Type B pancreatic cell (in vitro differentiated cells): ENCODE measurements around the gene LCE5A. TPM values are rescaled to one million over a fixed set of nuclear protein-coding genes. Genes with fewer than 3 reads are reported as not detected.

ENCODE experiments used
- DNase-seq: peaks from one replicate; pipeline ENCODE4 v3.0.0; 2021; ENCODE audit warnings: mixed read lengths; ENCODE audit not compliant: unreplicated experiment; ENCODE audit errors: extremely low spot score
- H3K27ac Mint-ChIP-seq: 2 replicates; pipeline ENCODE4 v1.8.0; 2021; ENCODE audit warnings: mild to moderate bottlenecking, mixed read lengths
- H3K27me3 Mint-ChIP-seq: 2 replicates; pipeline ENCODE4 v1.8.0; 2021; ENCODE audit warnings: mixed read lengths
- H3K36me3 Mint-ChIP-seq: 2 replicates; pipeline ENCODE4 v1.8.0; 2021; ENCODE audit warnings: mixed read lengths
- H3K4me1 Mint-ChIP-seq: one replicate; pipeline ENCODE4 v1.8.0; 2021; ENCODE audit warnings: mixed read lengths; ENCODE audit not compliant: unreplicated experiment
- H3K4me3 Mint-ChIP-seq: 2 replicates; pipeline ENCODE4 v1.8.0; 2021; ENCODE audit warnings: mild to moderate bottlenecking, mixed read lengths
- H3K9me3 Mint-ChIP-seq: 2 replicates; pipeline ENCODE4 v1.8.0; 2021; ENCODE audit warnings: mixed read lengths
- CTCF ChIP-seq: fragments of 200-600 bp; sonication (generic); conservative IDR thresholded peaks from 2 replicates; pipeline ENCODE4 v1.5.0; 2021; ENCODE audit warnings: antibody characterized with exemption, mild to moderate bottlenecking
- total RNA-seq: library from RNA; stranded (reverse); gene quantifications from 2 replicates; pipeline ENCODE4 v1.2.1, GENCODE V29; 2021; ENCODE audit warnings: low replicate concordance

The LCE5A gene
- total RNA-seq, 1 donor from 2014 or later, result not detected

DNA sequence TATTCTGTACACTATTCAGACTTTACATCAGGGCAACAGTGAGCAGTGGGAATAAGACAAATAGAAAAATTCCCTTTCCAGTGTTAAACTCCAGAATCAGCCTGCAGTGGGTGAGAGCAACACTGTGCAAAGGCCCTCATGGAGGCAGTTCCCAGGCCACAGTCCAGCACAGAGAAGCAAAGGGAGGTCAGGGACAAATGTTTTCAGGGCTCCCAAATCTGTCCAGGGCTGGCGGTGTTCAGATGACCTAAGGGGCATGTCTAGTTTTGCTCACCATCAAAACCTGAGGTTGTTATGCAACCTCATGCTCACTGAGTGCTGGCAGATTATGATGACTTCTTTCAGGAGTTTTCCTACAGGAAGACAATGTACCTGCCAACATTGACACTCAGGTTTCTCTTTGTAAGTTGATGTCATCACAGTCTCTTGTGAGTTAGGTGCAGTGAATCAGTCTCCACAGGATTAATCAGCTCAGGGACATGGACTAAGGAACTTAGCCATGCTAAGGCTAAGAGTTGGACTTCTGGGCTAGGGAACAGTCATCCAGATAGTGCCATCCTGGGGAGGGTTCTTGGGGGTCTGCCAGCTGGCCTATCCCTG, 3.6 kb upstream of the LCE5A start:
- H3K4me3 Mint-ChIP-seq, result no peak overlapping the region
- H3K4me1 Mint-ChIP-seq, result no peaks in the 10 kb centered on the region
- no peak for DNase-seq
- H3K27ac Mint-ChIP-seq, result no peak overlapping the region
- H3K27me3 Mint-ChIP-seq, result no peaks in the 10 kb centered on the region
- H3K36me3 Mint-ChIP-seq, result no peaks in the 10 kb centered on the region
- no peak for TF ChIP-seq CTCF
- H3K9me3 Mint-ChIP-seq, result no peaks in the 10 kb centered on the region

DNA sequence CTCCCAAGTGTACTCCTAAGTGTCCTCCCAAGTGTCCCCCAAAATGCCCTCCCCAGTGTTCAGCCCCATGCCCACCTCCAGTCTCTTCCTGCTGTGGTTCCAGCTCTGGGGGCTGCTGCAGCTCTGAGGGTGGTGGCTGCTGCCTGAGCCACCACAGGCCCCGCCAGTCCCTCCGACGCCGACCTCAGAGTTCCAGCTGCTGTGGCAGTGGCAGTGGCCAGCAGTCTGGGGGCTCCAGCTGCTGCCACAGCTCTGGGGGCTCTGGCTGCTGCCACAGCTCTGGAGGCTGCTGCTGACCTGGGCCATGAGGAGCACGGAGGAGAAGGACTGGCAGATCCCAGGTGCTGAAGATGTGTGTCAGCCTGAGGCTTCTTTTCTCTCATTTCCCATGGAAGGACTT, 993 bp downstream of the LCE5A start:
- Mint-ChIP-seq H3K27ac (no peak overlapping the region), H3K36me3 (no peaks in the 10 kb centered on the region), H3K4me3 (no peak overlapping the region), H3K27me3 (no peaks in the 10 kb centered on the region), H3K4me1 (no peaks in the 10 kb centered on the region), H3K9me3 (peaks cover 4% of the 10 kb centered on the region)
- no peak for DNase-seq
- TF ChIP-seq CTCF, result no peak

DNA sequence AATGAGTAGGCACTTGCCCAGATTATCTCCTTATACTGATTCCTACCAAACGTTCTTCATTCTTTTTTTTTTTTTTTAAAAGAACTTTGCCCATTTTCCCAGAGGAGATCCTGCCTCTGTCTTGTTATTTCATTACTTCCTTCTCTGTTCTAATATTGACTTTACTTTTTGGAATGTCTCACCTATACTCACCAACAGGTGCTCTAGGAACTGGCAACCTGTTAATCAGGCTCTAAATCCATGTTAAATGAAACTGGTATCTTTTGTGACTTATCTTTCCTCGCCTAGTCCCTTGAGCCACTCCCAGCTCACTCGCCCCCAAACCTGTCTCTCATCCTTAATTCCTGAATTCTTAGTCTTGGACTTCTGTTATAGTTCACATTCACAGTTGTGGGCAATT, 2.5 kb downstream of the LCE5A start:
- Mint-ChIP-seq H3K4me1 (no peaks in the 10 kb centered on the region), H3K27me3 (no peaks in the 10 kb centered on the region), H3K36me3 (no peaks in the 10 kb centered on the region), H3K27ac (no peak overlapping the region), H3K4me3 (no peak overlapping the region), H3K9me3 (peaks cover 4% of the 10 kb centered on the region)
- DNase-seq, result no peak
- TF ChIP-seq CTCF, result no peak

- DNase-seq, result no peak
- H3K4me3 Mint-ChIP-seq, result no peak overlapping the region
- TF ChIP-seq CTCF, result no peak
- no peaks in the 10 kb centered on the region for H3K4me1 Mint-ChIP-seq
- H3K27me3 Mint-ChIP-seq, result no peaks in the 10 kb centered on the region
- no peaks in the 10 kb centered on the region for H3K36me3 Mint-ChIP-seq
- H3K27ac Mint-ChIP-seq, result no peak overlapping the region
- H3K9me3 Mint-ChIP-seq, result peaks cover 4% of the 10 kb centered on the region
Observed at GRCh38 chr1:152514715-152515433, 4.3 kb downstream of the LCE5A start.

- Mint-ChIP-seq H3K4me1 (no peaks in the 10 kb centered on the region), H3K36me3 (no peaks in the 10 kb centered on the region), H3K4me3 (no peak overlapping the region), H3K27me3 (no peaks in the 10 kb centered on the region), H3K9me3 (peaks cover 4% of the 10 kb centered on the region), H3K27ac (no peak overlapping the region)
- no peak for TF ChIP-seq CTCF
- no peak for DNase-seq
Observed at GRCh38 chr1:152515434-152515783, 4.8 kb downstream of the LCE5A start.
